CD4-positive, alpha-beta T cell treated with Interleukin-12 subunit alpha and Interleukin-12 subunit beta, for 1 hour (primary cell): ENCODE data around the gene ATP6V0E2.
"Not testable (repeated sequence)": the region's sequence is repeated elsewhere in the genome, so short reads cannot be mapped to it uniquely, and the experiment has no call there.

Experiments
- DNase-seq: peaks from one replicate; pipeline ENCODE4 v3.0.0-alpha.2; 2020

The ATP6V0E2 gene

GRCh38 chr7:149873074-149873969 lies at the start of gene ATP6V0E2:
ATP6V0E2 (plus strand) TSS chr7:149873969; CDS start chr7:149874066, 97 bp downstream.
- peak; percentile 94 for DNase-seq

GRCh38 chr7:149824301-149824741 lies 49.4 kb upstream of the ATP6V0E2 start:
- no peak for DNase-seq

- DNase-seq = no peak
These were observed 48.8 kb upstream of the ATP6V0E2 start for GRCh38 chr7:149824748-149825566.

- no peak for DNase-seq
These were observed 48.0 kb upstream of the ATP6V0E2 start for GRCh38 chr7:149825567-149826343.

- DNase-seq = no peak
These were observed 47.3 kb upstream of the ATP6V0E2 start for GRCh38 chr7:149826344-149827088.

- DNase-seq = no peak
These were observed 46.4 kb upstream of the ATP6V0E2 start for GRCh38 chr7:149827089-149827981.

- no peak for DNase-seq
These were observed 45.1 kb upstream of the ATP6V0E2 start for GRCh38 chr7:149828357-149829309.

GRCh38 chr7:149830527-149830926 lies 43.2 kb upstream of the ATP6V0E2 start:
- DNase-seq = not testable (repeated sequence)

- DNase-seq = no peak
These were observed 42.6 kb upstream of the ATP6V0E2 start for GRCh38 chr7:149830997-149831740.

- no peak for DNase-seq
These were observed 42.0 kb upstream of the ATP6V0E2 start for GRCh38 chr7:149831741-149832219.

GRCh38 chr7:149832332-149833041 lies 41.3 kb upstream of the ATP6V0E2 start:
- DNase-seq = no peak

- no peak for DNase-seq
These were observed 40.2 kb upstream of the ATP6V0E2 start for GRCh38 chr7:149833495-149834130.

GRCh38 chr7:149834601-149835000 lies 39.2 kb upstream of the ATP6V0E2 start:
- DNase-seq = no peak

GRCh38 chr7:149836434-149836833 lies 37.3 kb upstream of the ATP6V0E2 start:
- no peak for DNase-seq

GRCh38 chr7:149837564-149838223 lies 36.1 kb upstream of the ATP6V0E2 start:
- DNase-seq = no peak

- DNase-seq = peak; percentile 97
These were observed 35.4 kb upstream of the ATP6V0E2 start, which contains the start of gene ZNF862 for GRCh38 chr7:149838224-149838991. ZNF862 (plus strand) TSS chr7:149838375; CDS start chr7:149838612, 237 bp downstream.
